GM18873 (cell line): Measurements from ENCODE around the gene FBN2.

Experiments
- ATAC-seq: cut with Tn5 transposase; IDR thresholded peaks from one replicate; pipeline ENCODE4 v1.9.1; 2021; ENCODE audit warnings: mild to moderate bottlenecking, moderate library complexity, moderate number of reproducible peaks; ENCODE audit not compliant: unreplicated experiment, low FRiP score

Gene FBN2

GRCh38 chr5:128378632-128379031, 159.4 kb downstream of the FBN2 start:
- ATAC-seq = no peak

DNA sequence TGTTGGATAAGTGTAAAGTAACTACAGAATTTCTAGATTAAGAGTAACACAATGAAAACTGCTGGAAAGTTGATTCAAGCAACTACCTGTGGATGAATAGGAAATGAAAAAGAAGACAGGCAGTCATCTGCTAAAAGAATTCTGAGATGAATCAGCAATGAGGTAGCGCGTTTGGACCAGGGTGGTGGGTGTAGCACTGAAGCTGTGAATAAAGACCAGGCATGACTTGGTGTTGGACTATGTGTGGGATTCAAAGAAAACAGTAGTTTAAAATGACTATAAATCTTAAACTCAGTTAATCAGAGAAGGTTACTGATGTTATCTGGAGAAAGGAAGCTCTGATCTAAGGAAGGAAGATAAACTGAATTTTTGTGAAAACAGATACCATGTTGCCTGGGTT, 159.8 kb downstream of the FBN2 start:
- no peak for ATAC-seq

- no peak for ATAC-seq
These were observed 161.5 kb downstream of the FBN2 start for GRCh38 chr5:128376577-128376976.

- no peak for ATAC-seq
These were observed 171.9 kb downstream of the FBN2 start for GRCh38 chr5:128366147-128366546.

DNA sequence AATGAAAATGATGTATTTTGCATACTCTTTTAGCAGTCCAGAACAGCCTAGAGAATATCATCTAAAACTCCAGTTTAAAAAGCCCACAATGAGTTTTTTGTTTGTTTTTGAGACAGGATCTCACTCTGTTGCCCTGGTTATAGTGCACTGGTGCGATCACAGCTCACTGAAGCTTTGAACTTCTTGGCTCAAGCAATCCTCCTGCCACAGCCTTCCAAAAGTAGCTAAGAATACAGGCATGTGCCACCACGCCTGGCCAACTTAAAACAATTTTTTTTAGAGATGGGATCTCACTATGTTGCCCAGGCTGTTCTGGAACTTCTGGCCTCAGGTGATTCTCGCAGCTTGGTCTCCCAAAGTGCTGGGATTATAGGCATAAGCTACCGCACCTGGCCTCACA, 175.7 kb downstream of the FBN2 start:
- no peak for ATAC-seq

DNA sequence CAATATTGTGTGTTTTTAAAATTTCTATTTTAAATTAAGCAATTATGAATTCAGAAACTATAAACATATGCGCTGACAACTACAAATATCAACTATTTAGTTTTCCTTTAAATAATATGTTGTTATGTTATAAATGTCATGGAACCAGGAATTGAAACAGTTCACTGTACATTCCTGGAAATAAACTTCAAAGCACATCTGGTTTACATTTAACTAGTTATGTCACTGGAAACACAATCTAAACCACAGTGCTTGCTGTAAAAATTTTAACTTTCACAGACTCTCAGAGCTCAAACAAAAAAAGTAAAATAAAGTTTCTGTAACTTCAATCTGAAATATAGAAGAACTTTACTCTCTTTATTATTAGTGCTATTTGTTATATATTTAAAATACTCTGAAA, 179.2 kb downstream of the FBN2 start:
- ATAC-seq = no peak

DNA sequence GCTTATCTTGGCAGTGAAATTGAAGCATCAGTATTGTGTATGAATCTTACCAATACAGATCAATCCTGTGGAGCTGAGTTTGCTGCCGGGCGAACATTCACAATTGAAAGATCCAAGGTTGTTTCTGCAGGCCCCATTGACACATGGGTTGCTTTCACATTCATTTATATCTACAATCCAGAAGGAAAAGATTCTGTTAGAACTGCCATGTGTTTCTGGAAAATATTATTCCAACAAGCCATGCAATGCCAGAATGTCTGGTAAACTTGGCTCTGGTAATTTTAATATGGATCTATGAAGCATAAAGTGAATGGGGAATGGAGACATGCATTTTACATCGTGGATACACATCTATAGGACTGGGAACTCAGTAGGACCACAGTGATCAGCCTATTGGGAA, 180.8 kb downstream of the FBN2 start:
- ATAC-seq = no peak

- no peak for ATAC-seq
These were observed 182.1 kb downstream of the FBN2 start for GRCh38 chr5:128355961-128356360.

DNA sequence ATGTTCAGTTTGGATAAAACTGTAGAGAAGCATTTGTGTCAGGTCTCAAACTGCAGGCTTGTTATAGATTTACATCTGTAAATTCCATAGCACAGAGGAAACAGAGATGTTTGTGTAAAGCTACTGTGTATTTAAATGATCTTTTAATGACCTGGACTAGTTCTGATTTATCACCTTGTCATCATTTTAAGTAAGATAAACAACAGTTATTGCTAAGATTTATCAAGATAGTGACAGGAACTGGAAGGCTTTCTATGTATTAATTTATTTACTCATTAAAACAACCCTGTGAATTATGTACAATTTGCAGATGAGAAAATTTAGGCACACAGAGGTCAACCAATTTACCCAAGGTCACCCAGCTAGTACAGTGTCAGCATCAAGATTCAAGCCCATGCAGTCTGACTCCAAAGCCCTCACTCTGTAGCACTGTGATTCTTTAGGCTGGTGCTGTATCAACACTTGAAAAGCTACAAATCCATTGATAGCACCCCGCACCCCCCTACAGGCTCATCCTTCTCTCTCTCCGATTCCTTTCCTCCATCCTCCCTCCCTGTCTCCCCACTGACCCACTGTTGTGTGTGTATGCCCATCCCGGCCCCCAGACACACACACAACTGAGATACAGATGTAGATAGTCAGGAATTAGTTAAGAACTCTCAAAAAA, 184.5 kb downstream of the FBN2 start:
- no peak for ATAC-seq

- no peak for ATAC-seq
These were observed 187.3 kb downstream of the FBN2 start for GRCh38 chr5:128350705-128351104.

- ATAC-seq = no peak
These were observed 188.8 kb downstream of the FBN2 start for GRCh38 chr5:128349044-128349858.

- ATAC-seq = no peak
These were observed 192.0 kb downstream of the FBN2 start for GRCh38 chr5:128346038-128346437.

GRCh38 chr5:128345247-128345646, 192.8 kb downstream of the FBN2 start:
- no peak for ATAC-seq

- no peak for ATAC-seq
These were observed 194.9 kb downstream of the FBN2 start for GRCh38 chr5:128343168-128343567.

DNA sequence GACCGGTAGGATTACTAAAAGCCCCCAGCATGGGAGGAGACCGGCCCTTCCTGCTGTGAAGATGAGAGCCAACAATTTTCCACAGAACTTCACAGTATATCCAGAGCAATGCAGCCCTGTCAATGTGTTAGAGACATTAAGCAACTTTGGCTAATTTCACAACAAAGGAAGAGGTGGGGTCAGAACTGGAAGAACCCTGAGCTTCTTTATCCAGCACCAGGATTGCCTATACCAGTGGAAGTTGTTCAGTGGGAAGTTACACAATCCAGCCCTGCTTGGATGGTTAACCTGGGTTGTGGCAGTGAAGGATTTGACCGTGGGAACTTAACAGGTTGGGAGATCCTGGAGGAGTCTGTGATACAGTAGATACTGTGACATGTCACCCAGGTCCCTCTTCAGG, 197.0 kb downstream of the FBN2 start:
- ATAC-seq = no peak

- ATAC-seq = no peak
These were observed 197.4 kb downstream of the FBN2 start for GRCh38 chr5:128340648-128341047.

GRCh38 chr5:128339585-128339984, 198.5 kb downstream of the FBN2 start:
- ATAC-seq = no peak

- ATAC-seq = no peak
These were observed 199.4 kb downstream of the FBN2 start for GRCh38 chr5:128338649-128339048.

DNA sequence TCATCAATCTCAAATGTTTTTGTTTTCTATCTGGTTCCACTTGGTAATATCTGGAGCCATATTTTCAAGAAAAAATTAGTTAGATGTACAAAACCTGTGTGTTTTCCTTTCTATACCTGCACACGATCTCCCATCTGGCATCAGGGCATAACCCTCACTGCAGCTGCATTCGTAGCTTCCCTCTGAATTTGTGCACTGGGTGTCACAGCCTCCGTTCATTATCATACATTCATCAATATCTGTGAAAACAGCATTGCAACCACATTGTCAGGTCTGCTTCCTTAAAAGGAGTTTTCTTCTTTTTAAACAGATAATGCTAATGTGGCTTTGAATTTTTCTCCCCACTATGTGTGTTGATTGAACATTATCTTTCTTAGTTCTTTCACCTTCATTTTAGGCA, 202.7 kb downstream of the FBN2 start:
- no peak for ATAC-seq

DNA sequence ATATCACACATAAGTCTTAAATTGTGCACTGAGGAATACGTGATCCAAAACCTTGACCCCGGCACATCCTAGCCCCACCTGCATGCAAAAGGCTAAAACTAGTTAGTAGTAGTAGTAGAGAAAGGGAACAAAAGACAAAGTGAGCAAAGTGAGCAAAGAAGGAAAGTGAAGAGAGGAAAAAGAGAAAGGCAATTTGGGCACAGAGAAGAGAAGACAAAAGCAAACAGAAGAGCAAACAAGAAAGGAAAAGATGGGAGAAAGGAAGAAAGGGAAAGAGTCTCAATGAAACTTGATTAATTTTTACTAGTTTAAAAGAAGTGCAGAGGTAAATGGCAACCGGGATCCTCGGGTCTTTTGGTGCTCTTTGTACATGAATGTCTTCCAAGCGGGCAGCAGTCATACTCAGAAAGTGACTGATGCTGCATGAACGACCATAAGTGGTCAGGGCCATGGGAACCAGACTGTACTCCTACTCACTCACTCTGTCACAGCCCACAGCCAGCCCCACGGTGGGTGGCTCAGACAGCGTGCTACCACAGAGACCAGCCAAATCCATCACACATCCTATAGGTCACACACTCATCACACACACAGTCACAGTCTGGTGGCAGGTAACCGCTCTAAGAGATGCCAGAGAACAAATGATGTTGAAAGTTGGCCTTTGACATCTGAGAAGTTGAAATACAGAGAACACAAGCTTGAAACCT, 203.9 kb downstream of the FBN2 start:
- ATAC-seq = no peak

DNA sequence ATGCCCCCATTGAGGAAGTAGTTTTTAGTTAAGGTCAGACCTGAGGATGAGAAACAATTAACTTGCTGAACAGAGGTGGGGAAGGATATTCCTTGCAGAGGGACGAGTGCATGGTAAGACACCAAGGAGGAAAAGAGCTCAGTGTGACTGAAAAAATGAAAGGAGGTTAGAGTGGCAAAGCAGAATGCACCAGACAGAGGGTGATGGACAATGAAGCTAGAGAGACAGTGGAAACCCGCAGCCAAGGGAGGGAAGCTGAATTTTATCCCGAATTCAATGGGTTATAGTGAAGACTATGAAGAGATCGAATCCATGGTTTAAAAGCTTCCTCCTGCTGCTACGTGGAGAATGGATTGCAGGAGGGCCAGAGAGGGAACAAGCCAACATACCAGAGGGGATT, 206.8 kb downstream of the FBN2 start:
- ATAC-seq = no peak
